Endometrium (tissue), 2 donors: ENCODE measurements around the gene ATP10D.

Experiments
- FAIRE-seq: peaks from 2 replicates; lab custom pipeline; 2012; peaks lifted over from hg19 to GRCh38; lab: Jason Lieb, UNC
- donor health status: control.
- donor health status: control.

ATP10D gene

GRCh38 chr4:47590325-47590724, 105.2 kb downstream of the ATP10D start:
- no peak for FAIRE-seq

GRCh38 chr4:47597696-47598095, 112.6 kb downstream of the ATP10D start:
- no peak for FAIRE-seq

GRCh38 chr4:47598320-47598719, 113.2 kb downstream of the ATP10D start:
- no peak for FAIRE-seq

GRCh38 chr4:47598896-47599295, 113.8 kb downstream of the ATP10D start:
- FAIRE-seq = no peak

- no peak for FAIRE-seq
Observed at GRCh38 chr4:47606482-47606881, 121.4 kb downstream of the ATP10D start.

GRCh38 chr4:47612116-47613023, 127.3 kb downstream of the ATP10D start:
- FAIRE-seq = no peak

GRCh38 chr4:47615385-47615784, 130.3 kb downstream of the ATP10D start:
- no peak for FAIRE-seq

- FAIRE-seq = no peak
Observed at GRCh38 chr4:47617607-47618006, 132.5 kb downstream of the ATP10D start.

GRCh38 chr4:47619691-47620090, 134.6 kb downstream of the ATP10D start:
- no peak for FAIRE-seq

GRCh38 chr4:47621181-47621580, 136.1 kb downstream of the ATP10D start:
- FAIRE-seq = no peak

- FAIRE-seq = no peak
Observed at GRCh38 chr4:47624031-47624441, 139.0 kb downstream of the ATP10D start.

GRCh38 chr4:47631161-47631560, 146.1 kb downstream of the ATP10D start:
- FAIRE-seq = no peak

- FAIRE-seq = no peak
Observed at GRCh38 chr4:47639531-47639930, 154.5 kb downstream of the ATP10D start.

GRCh38 chr4:47640911-47641310, 155.8 kb downstream of the ATP10D start:
- FAIRE-seq = no peak

GRCh38 chr4:47641755-47642154, 156.7 kb downstream of the ATP10D start:
- no peak for FAIRE-seq

GRCh38 chr4:47642191-47642830, 157.2 kb downstream of the ATP10D start:
- no peak for FAIRE-seq
